DOHH2 (cell line): Measurements from ENCODE around the gene TEAD3.

Experiments
- H3F3A ChIP-seq: fragments of 200-600 bp; sonication (generic), shearing (Covaris generic); 2 replicates; pipeline ENCODE4 v1.6.0; 2016; ENCODE audit warnings: antibody characterized with exemption, mild to moderate bottlenecking; ENCODE audit not compliant: control insufficient read depth, insufficient read depth
- H3K27ac ChIP-seq: fragments of 200-600 bp; sonication (generic); 2 replicates; pipeline ENCODE4 v1.5.1; 2014; ENCODE audit warnings: low read depth, mild to moderate bottlenecking, low read length, moderate library complexity
- H3K27me3 ChIP-seq: fragments of 200-600 bp; sonication (generic); 2 replicates; pipeline ENCODE4 v1.6.1; 2014; ENCODE audit warnings: mild to moderate bottlenecking, low read length, mixed read lengths; ENCODE audit not compliant: control insufficient read depth
- H3K36me3 ChIP-seq: fragments of 200-600 bp; sonication (generic); 2 replicates; pipeline ENCODE4 v1.6.1; 2014; ENCODE audit warnings: mild to moderate bottlenecking, low read length, moderate library complexity, mixed read lengths; ENCODE audit not compliant: control insufficient read depth
- H3K4me1 ChIP-seq: fragments of 200-600 bp; sonication (generic); 2 replicates; pipeline ENCODE4 v1.6.1; 2014; ENCODE audit warnings: mild to moderate bottlenecking, low read length, mixed read lengths; ENCODE audit not compliant: control insufficient read depth
- H3K4me2 ChIP-seq: fragments of 200-600 bp; sonication (generic); 2 replicates; pipeline ENCODE4 v1.6.0; 2014; ENCODE audit warnings: mild to moderate bottlenecking, low read length, moderate library complexity
- H3K4me3 ChIP-seq: fragments of 200-600 bp; sonication (generic); 2 replicates; pipeline ENCODE4 v1.5.1; 2014; ENCODE audit warnings: mild to moderate bottlenecking, low read length, mixed read lengths
- H3K79me2 ChIP-seq: fragments of 200-600 bp; sonication (generic); 2 replicates; pipeline ENCODE4 v1.6.1; 2014; ENCODE audit warnings: mild to moderate bottlenecking, low read length, mixed read lengths; ENCODE audit not compliant: control insufficient read depth
- H3K9me2 ChIP-seq: fragments of 200-600 bp; sonication (generic); replicated peaks from 2 replicates; pipeline ENCODE4 v1.6.1; 2014; ENCODE audit warnings: mild to moderate bottlenecking, low read length, mixed read lengths; ENCODE audit not compliant: control insufficient read depth
- H3K9me3 ChIP-seq: fragments of 200-600 bp; sonication (generic); 2 replicates; pipeline ENCODE4 v1.6.1; 2014; ENCODE audit warnings: antibody characterized with exemption, low read length, mixed read lengths; ENCODE audit not compliant: control insufficient read depth, insufficient read depth
- H4K20me1 ChIP-seq: fragments of 200-600 bp; sonication (generic); 2 replicates; pipeline ENCODE4 v1.6.0; 2014; ENCODE audit warnings: low read depth, mild to moderate bottlenecking, antibody characterized with exemption, low read length, moderate library complexity; ENCODE audit not compliant: control insufficient read depth, insufficient read depth
- EZH2phosphoT487 ChIP-seq: fragments of 200-600 bp; sonication (generic); IDR thresholded peaks from 2 replicates; pipeline ENCODE4 v1.6.1; 2017; ENCODE audit warnings: borderline replicate concordance, mild to moderate bottlenecking, antibody characterized with exemption, low read length, moderate library complexity, mixed read lengths
- TF ChIP-seq, protein P1 (sequence below): fragments of 200-600 bp; sonication (generic); IDR thresholded peaks from one replicate; pipeline ENCODE4 v1.5.1; 2014; ENCODE audit warnings: antibody characterized with exemption, mild to moderate bottlenecking, low read depth, low read length; ENCODE audit not compliant: poor library complexity, severe bottlenecking

Gene TEAD3

GRCh38 chr6:35505999-35506412 lies 9.1 kb upstream of the TEAD3 start:
- no peaks in the 10 kb centered on the region for H3F3A ChIP-seq
- no peak overlapping the region for H3K4me2 ChIP-seq
- no peak for TF ChIP-seq EZH2phosphoT487
- TF ChIP-seq, protein P1, sequence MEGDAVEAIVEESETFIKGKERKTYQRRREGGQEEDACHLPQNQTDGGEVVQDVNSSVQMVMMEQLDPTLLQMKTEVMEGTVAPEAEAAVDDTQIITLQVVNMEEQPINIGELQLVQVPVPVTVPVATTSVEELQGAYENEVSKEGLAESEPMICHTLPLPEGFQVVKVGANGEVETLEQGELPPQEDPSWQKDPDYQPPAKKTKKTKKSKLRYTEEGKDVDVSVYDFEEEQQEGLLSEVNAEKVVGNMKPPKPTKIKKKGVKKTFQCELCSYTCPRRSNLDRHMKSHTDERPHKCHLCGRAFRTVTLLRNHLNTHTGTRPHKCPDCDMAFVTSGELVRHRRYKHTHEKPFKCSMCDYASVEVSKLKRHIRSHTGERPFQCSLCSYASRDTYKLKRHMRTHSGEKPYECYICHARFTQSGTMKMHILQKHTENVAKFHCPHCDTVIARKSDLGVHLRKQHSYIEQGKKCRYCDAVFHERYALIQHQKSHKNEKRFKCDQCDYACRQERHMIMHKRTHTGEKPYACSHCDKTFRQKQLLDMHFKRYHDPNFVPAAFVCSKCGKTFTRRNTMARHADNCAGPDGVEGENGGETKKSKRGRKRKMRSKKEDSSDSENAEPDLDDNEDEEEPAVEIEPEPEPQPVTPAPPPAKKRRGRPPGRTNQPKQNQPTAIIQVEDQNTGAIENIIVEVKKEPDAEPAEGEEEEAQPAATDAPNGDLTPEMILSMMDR, result no peak
- no peak overlapping the region for H3K27ac ChIP-seq
- no peaks in the 10 kb centered on the region for H3K9me3 ChIP-seq
- H3K4me1 ChIP-seq, result 0 out of 2 replicates have a peak, but pooled peaks cover 6% of the 10 kb centered on the region
- no peaks in the 10 kb centered on the region for H3K79me2 ChIP-seq
- no peaks in the 10 kb centered on the region for H3K36me3 ChIP-seq
- peaks cover 49% of the 10 kb centered on the region for H3K27me3 ChIP-seq
- H4K20me1 ChIP-seq, result no peaks in the 10 kb centered on the region
- no peaks in the 10 kb centered on the region for H3K9me2 ChIP-seq
- H3K4me3 ChIP-seq, result no peak overlapping the region

- Histone ChIP-seq H3K4me3 (no peak overlapping the region), H3K79me2 (no peaks in the 10 kb centered on the region), H3K4me2 (no peak overlapping the region), H3K27ac (no peak overlapping the region), H3K9me3 (no peaks in the 10 kb centered on the region), H3K9me2 (no peaks in the 10 kb centered on the region), H3K4me1 (no peaks in the 10 kb centered on the region), H3K27me3 (peaks cover 49% of the 10 kb centered on the region), H3K36me3 (no peaks in the 10 kb centered on the region), H3F3A (no peaks in the 10 kb centered on the region), H4K20me1 (no peaks in the 10 kb centered on the region)
- TF ChIP-seq, protein P1, result no peak
- TF ChIP-seq EZH2phosphoT487, result no peak
Observed at GRCh38 chr6:35503534-35503933, 6.7 kb upstream of the TEAD3 start.

- H3K4me1 ChIP-seq, result peaks cover 9% of the 10 kb centered on the region
- H3K27ac ChIP-seq, result no peak overlapping the region
- H3K4me2 ChIP-seq, result no peak overlapping the region
- H4K20me1 ChIP-seq, result no peaks in the 10 kb centered on the region
- H3K9me2 ChIP-seq, result no peaks in the 10 kb centered on the region
- H3K27me3 ChIP-seq, result peaks cover 56% of the 10 kb centered on the region
- no peaks in the 10 kb centered on the region for H3K79me2 ChIP-seq
- no peaks in the 10 kb centered on the region for H3K9me3 ChIP-seq
- H3K4me3 ChIP-seq, result no peak overlapping the region
- H3F3A ChIP-seq, result no peaks in the 10 kb centered on the region
- no peak for TF ChIP-seq EZH2phosphoT487
- TF ChIP-seq, protein P1, result no peak
- H3K36me3 ChIP-seq, result no peaks in the 10 kb centered on the region
Observed at GRCh38 chr6:35501784-35502183, 4.9 kb upstream of the TEAD3 start.
